ENCODE results near the gene ERFL.

Gene ERFL
- 1.1 to 3.2 (median 2.1) reads per million in 4 donors for total RNA-seq

DNA sequence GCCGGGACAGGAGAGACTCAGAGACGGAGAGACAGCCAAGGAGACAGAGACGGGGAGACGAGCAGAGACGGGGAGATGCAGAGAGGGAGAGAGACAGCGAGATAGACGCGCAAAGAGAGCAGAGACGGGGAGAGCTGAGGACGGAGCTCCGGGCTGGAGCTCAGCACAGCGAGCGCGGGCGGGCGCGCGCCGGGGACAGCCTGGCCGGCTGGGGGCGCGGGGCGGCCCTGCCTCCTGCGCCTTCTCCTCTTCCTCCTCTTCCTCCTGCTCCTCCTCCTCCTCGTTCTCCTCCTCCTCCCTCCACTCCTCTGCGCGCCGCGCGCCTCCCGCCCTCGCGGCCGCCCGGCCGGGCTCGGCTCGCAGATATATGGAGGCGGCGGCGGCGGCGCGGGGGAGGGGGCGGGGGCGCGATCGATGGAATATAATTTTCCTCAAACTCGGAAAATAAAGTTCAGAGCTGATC is at the start of gene ERFL:
Gene ERFL, minus strand, starts transcription at position 229 of the 463 bp plus-strand sequence. CDS start 15,530 bp downstream, outside the sequence.
- no peak for DNase-seq

DNA sequence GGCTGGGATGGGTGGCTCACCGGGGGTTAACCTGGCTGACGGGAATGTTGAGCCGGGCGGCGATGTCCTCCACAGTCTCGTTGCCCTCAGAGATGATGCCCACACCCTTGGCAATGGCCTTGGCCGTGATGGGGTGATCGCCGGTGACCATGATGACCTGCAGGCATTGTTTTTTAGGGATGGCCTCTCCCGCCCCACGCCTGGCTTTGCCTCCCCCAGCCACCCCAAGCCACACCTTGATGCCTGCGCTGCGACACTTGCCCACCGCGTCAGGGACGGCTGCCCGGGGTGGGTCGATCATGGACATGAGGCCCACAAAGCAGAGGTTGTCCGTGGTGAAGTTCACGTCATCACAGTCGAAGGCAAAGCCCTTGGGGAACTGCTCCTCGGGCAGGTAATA is 49.7 kb upstream of the ERFL start:
- DNase-seq = no peak

DNA sequence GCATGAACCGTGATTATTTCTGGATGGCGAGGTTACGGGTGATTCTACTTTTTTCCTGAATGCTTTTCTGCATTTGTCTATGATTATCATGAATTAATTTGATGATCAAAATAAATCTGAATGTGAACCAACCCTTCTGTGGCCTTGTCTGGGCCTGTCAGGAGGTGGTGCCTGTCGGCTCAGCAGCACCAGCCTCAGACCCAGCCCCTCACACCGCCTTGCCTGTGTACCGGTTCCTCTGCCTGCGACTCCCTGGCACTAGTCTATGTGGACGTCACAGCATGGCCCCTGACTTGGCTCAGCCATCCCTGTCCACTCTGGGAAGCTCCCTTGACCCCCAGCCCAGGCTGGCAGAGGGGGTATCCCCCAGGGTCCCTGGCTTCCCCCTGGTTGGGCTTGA is 46.4 kb upstream of the ERFL start:
- no peak for DNase-seq

DNA sequence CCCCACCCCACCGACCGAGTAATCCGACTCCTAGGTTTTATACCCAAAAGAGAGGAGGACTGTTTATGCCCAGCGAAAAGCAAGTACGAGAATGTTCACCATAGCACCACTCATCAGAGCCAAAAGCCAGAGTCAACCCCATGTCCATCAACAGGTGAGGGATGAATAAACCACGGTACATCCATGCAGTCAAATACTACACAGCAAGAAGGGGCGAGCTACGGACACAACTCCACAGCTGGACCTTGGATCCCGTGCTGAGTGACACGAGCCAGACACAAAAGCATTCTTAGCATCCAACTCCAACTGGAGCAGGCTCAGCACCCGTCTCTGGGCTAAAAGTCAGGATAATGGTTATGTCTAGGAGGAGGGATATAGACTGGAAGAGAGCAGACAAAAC is 43.1 kb upstream of the ERFL start:
- no peak for DNase-seq

DNA sequence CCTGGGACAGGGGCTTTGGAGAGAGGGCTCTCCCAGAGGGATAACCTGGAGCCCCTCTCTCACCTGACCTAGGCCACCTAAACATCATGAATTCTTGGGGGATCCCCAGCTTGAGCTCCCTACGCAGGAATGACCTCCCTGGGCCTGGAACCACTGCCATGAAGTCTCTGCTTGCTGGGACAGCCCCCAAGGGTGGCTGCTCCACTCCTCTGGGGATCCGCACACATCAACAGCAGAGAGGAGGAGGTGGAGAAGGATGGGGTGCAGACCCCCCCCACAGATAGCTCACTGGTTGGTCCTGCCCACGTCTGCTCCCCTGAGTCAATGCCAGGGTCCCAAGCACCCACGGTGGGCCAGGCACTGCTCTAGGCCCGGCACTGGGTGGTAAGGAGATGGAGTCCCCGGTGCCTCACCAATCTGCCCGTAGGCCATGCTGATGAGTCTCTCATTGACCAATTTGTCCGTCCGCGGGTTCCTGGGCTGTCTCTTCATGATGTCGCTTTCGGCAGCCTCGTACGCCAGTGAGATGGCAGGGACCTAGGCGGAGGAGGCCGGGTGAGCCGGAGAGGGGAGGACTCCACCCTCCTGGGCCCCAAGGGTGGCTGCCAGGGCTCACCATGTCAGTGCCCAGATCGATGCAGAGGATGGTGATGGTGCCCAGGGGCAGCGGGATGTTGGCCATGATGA is 41.7 kb upstream of the ERFL start:
- no peak for DNase-seq

DNA sequence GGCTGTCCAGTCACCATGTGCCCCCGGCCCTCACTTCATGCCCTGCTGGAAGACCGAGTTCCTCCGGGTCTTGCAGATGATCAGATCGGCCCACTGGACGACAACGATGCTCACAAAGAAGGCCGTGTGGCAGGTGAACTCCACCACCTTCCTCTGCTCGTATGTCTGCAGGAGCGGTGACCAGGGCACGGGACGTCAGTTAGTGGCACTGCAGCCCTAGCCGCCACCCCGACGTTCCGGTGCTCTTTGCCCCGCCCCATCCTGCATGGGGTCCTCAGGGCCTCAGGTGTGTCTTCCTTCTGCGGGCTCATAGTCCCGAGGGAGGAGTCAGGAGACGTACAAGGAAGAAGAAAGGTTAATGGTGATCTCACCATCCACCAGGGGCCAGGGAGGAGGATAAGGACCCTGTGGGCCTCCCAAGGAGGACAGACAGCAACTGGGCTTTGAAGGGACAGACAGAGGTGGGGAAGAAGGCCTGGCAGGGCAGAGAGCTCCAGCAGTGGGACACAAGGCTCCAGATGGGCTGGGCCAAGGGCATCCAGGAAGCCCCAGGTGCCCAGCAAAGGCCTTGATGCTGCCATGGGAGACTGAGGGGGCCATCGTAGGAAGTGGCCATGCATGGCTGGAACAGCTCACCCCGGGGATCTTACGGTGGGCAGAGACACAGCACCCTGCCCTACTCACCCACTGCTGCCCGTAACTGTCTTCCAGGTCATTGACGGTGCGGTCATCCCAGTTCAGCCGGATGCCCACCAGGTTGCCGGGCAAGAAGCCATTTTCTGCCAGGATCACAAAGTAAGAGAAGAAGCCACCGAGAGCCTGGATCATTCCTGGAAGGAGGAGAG is 40.7 kb upstream of the ERFL start:
- no peak for DNase-seq

DNA sequence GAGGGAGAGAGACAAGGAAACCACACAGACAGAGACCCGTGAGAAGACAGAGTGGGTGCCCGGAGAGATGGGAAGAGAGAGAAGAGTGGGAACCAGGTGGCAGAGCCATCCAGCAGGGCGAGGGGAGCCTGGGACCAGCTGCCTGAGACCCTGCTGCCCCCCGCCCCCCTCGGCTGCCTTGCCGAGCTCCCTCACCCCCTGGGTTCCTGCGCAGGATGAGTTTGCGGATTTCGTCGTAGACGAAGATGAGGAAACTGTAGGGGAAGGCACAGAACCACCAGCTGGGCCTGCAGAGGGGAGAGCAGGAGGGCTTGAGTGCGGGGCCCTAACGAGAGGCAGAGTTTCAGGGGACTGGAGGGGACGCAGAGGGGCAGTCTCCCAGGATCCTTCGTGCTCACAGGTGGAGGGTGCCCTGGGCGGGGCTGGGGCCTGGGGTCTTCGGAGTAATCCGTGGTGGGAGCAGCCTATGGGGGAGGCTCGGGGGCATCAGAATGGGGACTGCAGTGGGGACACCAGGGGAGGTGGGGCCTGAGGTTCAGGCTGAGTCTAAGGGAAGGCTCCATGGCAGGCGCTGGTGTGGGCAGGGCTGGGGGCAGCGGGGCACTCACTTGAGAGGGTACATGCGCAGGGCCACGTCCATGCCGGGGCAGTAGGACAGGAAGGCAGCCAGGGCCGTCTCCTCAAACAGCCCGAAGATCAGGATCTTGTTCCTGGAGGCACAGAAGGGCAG is 39.0 kb upstream of the ERFL start:
- DNase-seq = no peak

DNA sequence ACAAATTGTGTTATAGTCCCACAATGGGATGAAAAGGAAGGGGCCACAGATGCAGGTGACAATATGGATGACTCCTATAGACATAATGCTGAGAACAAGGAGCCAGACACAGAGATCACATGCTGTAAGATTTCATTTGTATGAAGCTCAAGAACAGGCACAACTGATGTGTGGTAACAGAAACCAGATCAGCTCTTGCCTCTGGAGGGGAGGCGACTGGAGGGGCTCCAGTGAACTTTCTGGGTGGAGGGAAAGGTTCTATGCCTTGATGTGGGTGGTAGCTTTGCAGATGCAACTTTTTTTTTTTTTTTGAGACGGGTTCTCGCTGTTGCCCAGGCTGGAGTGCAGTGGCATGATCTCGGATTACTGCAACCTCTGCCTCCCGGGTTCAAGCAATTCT is 36.9 kb upstream of the ERFL start:
- no peak for DNase-seq

DNA sequence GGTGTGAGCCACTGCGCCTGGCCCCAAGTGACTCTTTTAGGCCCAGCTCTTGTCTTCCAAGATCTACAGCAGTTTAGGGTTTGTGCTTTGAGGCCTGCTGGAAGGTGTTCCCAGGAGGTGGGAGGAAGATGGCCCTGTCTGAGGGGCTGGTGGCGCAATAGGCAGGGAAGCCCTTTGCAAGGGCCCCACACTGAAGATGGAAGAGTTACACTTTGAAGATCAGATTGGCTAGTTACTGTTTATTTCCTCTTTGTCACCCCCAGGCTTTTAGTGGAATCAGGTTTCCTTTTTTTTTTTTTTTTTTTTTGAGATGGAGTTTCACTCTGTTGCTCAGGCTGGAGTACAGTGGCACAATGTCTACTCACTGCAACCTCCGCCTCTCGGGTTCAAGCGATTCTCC is 32.7 kb upstream of the ERFL start:
- no peak for DNase-seq

DNA sequence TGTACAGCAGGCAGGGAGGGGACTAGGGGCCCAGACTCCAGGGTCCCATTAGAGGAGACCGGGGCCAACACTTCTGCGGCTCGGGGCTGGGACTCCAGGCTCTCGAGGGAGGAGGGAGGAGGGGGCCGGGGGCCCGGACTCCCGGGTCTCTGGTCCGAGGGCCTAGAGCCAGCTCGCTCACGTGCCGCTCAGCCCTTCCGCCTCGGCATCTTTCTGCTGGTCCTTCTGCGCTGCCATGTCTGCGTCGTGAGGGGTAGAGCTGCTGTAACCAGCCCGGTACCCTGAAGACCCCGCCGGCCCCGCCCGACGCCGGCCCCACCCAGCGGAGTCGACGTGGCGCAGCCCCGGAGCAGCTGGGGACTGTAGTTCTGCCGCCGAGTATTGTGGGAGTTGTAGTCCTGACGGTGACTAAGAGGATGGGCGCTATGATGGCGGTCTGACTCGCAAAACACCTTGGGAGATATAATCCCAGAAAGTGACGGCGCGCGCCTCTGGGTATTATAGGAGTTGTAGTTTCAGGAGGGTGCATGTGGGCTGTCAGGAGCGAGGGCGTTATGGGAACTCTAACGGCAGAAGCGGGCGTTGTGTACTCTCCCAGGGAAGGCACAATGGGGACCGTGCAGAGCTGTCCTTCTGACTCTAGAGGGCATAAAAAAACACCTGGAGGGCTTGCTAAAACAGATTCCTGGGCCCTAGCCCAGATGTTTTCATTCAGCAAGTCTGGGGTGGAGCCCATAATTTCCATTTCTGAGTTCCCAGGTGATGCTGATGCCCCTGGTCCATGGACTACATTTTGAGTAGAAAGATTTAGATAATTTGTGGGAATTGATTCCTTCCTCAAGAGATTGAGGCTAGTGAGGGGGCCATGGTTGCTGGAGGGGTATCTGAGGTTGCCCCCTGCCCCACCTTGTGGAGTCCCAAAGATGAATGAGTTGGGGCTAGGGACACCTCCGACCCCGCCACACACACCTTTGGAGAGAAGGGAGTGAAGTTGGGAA is 31.1 kb upstream of the ERFL start, which contains the start of gene RABAC1:
Gene RABAC1, minus strand, starts transcription at position 266 of the 998 bp plus-strand sequence. Its CDS starts 29 bp downstream, at position 237.
- peak; percentile 73 to 89 (median 82) for DNase-seq

DNA sequence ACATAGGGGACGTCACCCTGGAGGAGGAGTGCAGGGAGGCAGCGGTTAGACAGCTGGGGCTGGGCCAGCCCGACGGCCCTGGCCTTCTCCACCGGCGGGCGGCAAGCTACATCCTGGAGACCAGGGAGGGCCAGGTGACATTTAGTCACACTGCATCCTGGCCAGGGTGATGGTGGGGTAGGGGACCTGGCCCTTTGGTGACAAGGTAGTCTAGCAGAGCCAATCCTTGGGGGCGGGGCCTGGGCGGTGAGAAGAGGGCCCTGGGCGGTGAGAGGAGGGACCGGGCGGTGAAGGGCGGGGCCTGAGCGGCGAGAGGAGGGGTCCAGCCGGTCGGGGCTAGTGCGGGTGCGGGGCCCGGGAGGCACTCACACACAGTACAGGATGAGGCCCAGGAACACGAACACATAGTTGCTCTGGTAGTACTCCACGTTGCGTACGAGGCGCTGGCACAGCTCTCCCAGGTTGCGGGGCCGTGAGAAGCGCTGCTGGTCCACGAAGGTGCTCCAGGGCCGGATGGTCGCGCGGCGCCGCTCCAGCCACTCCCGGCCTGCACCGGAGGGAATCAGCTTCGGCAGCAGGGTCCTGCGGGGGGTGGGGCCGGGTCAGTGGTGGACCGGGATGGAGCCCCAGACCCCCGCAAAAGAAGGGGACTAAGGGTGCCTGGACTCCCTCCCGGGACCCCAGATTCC is 30.3 kb upstream of the ERFL start:
- DNase-seq = peak; percentile 69 to 81 (median 78)

DNA sequence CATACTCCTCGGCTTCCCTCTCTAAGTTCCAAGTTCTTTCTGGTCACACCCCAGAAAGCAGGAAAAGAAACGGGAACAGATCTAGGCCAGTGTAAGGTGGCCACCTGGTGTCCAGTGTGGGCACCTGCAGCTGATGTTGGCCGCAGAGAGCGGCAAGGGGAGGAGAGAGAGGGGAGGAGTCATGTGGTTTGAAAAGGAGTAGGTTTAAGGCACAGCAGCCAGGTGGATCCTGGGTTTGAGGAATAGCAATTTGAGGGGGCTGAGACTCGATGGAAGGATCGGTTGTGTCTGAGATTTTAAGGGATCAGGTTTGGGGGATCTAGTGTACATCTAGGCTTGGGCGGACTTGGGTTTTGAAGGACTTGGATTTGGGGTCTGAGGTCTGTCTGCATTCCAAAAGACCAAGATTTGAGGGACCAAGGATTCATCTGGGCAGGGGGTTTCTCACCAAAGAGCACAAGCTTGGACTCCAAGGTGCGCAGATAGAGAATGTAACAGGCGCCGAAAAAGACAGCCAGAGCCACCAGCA is 29.7 kb upstream of the ERFL start:
- peak in 1 of 5 donors; percentile 65 for DNase-seq

DNA sequence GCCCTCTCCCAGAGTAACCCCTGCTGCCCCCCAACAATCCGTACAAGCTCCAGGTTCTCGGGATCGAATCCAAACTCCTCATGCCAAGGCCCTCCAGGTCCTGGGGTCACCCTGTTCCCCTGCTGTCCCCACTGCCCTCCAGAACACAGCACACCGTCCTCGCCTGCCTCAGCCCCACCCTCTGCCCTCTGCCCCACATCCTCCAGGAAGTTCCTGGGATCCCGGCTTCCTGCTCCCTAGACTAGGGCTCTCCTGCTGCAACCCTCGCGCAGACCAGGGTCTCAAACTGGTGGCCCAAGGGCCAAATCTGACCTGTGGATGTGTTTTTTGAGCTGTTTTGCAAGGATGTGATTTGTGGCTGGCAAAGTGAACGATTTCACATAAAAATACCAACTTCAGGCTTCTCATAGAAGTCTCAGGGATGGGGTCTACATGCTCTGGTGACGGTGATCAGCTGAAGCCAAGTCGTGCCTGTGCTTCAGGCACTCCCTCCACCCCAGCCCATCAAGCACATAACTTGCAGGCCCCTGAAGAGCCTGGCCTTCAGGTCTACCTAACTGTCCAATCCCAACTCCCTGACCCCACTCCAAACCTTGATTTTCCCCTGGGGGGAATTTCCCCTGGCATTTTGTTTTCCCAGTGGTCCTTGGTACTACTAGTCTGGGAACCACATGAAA is 29.1 kb upstream of the ERFL start:
- DNase-seq = no peak

DNA sequence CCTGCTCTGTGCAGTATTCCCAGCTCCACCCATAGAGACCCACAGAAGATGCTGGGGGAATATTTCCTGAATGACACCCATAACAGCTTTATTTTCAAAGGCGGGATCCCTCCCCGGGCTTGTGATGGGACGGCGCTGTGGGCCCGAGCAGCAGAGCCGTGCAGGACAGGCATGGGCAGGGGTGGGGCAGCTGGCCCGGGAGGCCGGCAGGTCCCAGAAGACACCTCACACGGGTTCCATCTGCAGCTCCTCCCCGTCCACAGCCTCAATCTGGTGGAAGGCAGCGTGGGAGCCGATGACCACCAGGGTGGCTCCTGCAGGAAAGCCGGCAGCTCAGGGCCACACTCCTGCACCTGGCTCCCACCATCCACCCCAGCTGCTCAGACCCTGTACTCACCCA is 28.4 kb upstream of the ERFL start:
- DNase-seq = no peak

DNA sequence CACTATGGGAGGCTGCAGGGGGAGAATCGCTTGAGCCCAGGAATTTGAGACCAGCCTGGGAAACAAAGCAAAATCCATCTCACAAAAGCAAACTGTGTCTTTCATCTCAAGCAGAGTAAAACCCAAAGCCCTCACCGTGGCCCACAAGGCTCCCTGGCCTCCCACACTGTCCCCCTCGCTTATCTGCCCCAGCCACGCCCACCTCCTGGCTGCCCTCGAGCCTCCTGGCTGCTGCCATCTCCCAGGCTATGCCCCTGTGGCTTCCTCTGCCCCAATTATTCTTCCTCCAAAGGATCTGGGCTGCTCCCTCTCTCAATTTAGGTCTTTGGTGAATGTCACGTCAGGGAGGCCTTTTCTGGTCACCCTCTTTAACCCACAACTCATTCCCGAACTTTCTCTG is 27.3 kb upstream of the ERFL start:
- no peak for DNase-seq

DNA sequence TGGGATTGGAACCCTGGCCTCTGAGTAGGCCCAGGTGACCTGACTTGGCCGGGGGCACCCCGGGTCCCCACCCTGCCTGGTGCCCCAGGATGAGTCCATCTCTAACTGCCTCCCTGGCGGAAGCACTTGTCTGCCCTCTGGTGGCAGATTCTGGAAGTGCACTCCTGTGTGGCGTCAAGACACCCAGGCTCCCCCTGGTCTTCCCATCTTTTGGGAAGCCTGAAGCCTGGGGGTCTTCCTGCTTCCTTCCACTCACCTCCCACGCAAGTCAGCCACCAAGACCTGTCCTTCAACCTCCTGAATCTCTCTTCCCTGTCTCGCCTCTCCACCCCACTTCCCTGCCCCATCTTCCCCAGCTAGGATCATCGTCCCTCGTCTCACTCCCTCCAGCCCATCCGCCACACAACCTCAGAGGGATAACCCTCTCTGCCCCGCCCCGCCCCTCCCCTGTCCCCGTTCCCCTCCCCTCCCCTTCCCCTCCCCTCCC is 23.5 kb upstream of the ERFL start:
- DNase-seq = peak; percentile 66 to 86 (median 74)

DNA sequence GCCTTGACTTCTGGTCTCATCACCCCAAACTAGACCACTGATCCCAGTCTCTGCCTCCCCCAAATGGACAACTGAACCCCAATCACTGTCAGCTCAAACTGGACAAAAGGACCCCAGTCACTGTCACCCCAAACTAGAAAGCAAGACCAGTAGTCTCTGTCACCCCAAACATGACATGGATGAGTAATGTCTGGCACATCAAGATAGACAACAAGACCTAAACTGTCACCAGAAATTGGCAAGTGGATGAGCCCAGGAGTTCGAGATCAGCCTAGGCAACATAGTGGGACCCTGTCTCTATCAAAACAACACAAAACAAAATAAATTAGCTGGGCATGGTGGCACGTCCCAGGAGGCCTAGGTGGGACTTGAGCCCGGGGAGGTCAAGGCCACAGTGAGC is 18.8 kb upstream of the ERFL start:
- DNase-seq = no peak

DNA sequence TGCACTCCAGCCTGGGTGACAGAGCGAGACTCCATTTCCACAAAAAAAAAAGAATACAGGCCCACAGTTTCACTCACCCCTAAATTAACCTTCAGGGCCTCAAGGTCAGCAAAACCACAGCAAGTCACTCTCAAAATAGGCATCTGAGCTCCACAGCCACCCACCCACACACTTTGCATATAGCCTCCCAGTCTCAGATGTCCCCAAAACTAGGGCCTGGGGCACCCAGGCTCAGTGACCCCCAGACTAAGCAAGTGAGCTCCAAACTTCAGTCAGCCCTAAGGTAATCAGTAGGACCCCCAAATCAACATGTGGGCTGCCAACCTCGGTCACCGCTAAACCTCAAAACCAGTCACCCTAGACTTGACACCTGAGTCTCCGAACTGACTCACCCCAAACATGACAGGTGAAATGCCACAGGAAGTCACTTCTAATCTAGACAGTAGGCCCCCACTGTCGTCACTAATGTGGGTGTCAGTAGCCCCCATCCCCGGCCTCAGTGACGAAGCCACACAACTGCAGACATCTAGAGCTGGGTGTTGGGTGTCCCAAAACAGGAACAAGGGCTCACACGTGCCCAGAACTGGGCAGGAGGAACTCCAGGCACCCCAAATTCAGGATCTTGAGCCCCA is 17.0 kb upstream of the ERFL start:
- peak; percentile 68 to 86 (median 80) for DNase-seq

DNA sequence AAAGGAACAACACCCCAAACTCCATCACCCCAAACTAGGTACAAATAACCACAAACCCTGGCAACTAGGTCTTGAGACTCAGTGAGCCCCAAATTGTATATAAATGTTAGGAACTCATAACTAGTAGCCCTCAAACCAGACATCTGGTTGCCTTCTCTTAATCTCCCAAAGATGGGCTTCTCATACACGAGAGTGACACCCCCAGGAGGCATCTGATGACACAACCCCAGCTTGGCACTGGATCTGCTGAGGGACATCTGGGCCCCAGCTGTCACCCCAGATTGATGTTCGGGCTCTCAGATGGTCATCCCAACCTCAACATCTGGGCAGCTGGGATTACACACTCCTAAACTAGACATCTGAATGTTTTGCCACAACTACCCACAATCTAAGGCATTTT is 16.1 kb upstream of the ERFL start:
- DNase-seq = no peak
